Thoracic aorta (tissue), 2 donors: ENCODE measurements around the gene C1QTNF7. TPM values are rescaled to one million over a fixed set of nuclear protein-coding genes. Genes with fewer than 3 reads are reported as not detected.

ENCODE experiments used
- ATAC-seq: fragments of 150-250 bp; one replicate; pipeline ENCODE4 v1.8.0; 2017; ENCODE audit warnings: low read depth; ENCODE audit not compliant: insufficient number of reproducible peaks, low FRiP score
- DNase-seq: peaks from one replicate; pipeline ENCODE4 v3.0.0-alpha.2; 2020; ENCODE audit warnings: low spot score
- H3K27ac ChIP-seq, 2 donors: fragments of 200-600 bp; sonication (generic); 1 replicate in 1 of 2; 2 replicates in 1 of 2; pipeline ENCODE4 v1.5.1; 2016; ENCODE audit warnings: mild to moderate bottlenecking in 2 of 2, moderate library complexity in 2 of 2
- H3K27me3 ChIP-seq: fragments of 200-600 bp; sonication (generic); replicated peaks from 2 replicates; pipeline ENCODE4 v1.6.0; 2016; ENCODE audit warnings: mild to moderate bottlenecking; ENCODE audit not compliant: insufficient read depth
- H3K36me3 ChIP-seq: fragments of 200-600 bp; sonication (generic); one replicate; pipeline ENCODE4 v1.5.1; 2016
- H3K4me1 ChIP-seq, 2 donors: fragments of 200-600 bp; sonication (generic); 1 replicate in 1 of 2; 2 replicates in 1 of 2; pipeline versions ENCODE4 v1.5.1 to v1.6.0; 2016; ENCODE audit warnings: low read depth in 2 of 2, mild to moderate bottlenecking in 1 of 2; ENCODE audit not compliant: control insufficient read depth in 1 of 2
- H3K4me3 ChIP-seq: fragments of 200-600 bp; sonication (generic); 2 replicates; pipeline ENCODE4 v1.5.1; 2016; ENCODE audit warnings: mild to moderate bottlenecking
- H3K9me3 ChIP-seq: fragments of 200-600 bp; sonication (generic); 2 replicates; pipeline ENCODE4 v1.5.1; 2016
- CTCF ChIP-seq: fragments of 200-600 bp; sonication (generic); IDR thresholded peaks from one replicate; pipeline ENCODE4 v1.5.1; 2019; ENCODE audit warnings: antibody characterized with exemption
- total RNA-seq, 2 donors: library from RNA; depleted of rRNA; stranded (reverse); fragments of >200 nt; gene quantifications; one replicate each; pipeline versions ENCODE4 v1.1.0 to v1.2.3, GENCODE V29; 2016

Gene C1QTNF7
- total RNA-seq, 2 donors from 2014 or later: 18.2 to 24.0 TPM

- Histone ChIP-seq H3K27ac (no peak overlapping the region), H3K4me3 (no peak overlapping the region), H3K27me3 (no peaks in the 10 kb centered on the region), H3K9me3 (no peaks in the 10 kb centered on the region), H3K36me3 (no peaks in the 10 kb centered on the region), H3K4me1 (peaks cover 0 to 16% of the 10 kb centered on the region in 2 donors)
- DNase-seq (no peak), ATAC-seq (no peak)
- no peak for TF ChIP-seq CTCF
These were observed 38.8 kb downstream of the C1QTNF7 start for GRCh38 chr4:15466596-15466995.

- no peaks in the 10 kb centered on the region for H3K9me3 ChIP-seq
- H3K4me3 ChIP-seq: peak within 1 kb of the TSS; percentile 86
- H3K27ac ChIP-seq: peak within 1 kb of the TSS; percentile 41 to 47
- no peaks in the 10 kb centered on the region for H3K27me3 ChIP-seq
- ATAC-seq: peak; percentile 80
- peaks cover 0 to 37% of the 10 kb centered on the region in 2 donors for H3K4me1 ChIP-seq
- no peak for TF ChIP-seq CTCF
- no peaks in the 10 kb centered on the region for H3K36me3 ChIP-seq
- DNase-seq: no peak
These were observed 41.7 kb downstream of the C1QTNF7 start, which contains the start of gene CC2D2A for GRCh38 chr4:15469402-15470127. TSS of gene CC2D2A (plus strand) at chr4:15469882. CDS start at chr4:15475933, 6,051 bp downstream.

GRCh38 chr4:15470128-15470475 lies 42.3 kb downstream of the C1QTNF7 start:
- peaks cover 0 to 37% of the 10 kb centered on the region in 2 donors for H3K4me1 ChIP-seq
- no peak for DNase-seq
- no peak for ATAC-seq
- H3K27ac ChIP-seq: peak overlapping the region; percentile 41 to 47
- H3K9me3 ChIP-seq: no peaks in the 10 kb centered on the region
- H3K4me3 ChIP-seq: peak overlapping the region; percentile 86
- H3K36me3 ChIP-seq: no peaks in the 10 kb centered on the region
- no peaks in the 10 kb centered on the region for H3K27me3 ChIP-seq
- TF ChIP-seq CTCF: no peak

- DNase-seq: no peak
- no peak for ATAC-seq
- H3K9me3 ChIP-seq: no peaks in the 10 kb centered on the region
- H3K36me3 ChIP-seq: peaks cover 5% of the 10 kb centered on the region
- TF ChIP-seq CTCF: no peak
- H3K27me3 ChIP-seq: no peaks in the 10 kb centered on the region
- no peak overlapping the region for H3K27ac ChIP-seq
- peaks cover 0 to 41% of the 10 kb centered on the region in 2 donors for H3K4me1 ChIP-seq
- H3K4me3 ChIP-seq: no peak overlapping the region
These were observed 48.6 kb downstream of the C1QTNF7 start for GRCh38 chr4:15476396-15476795.

GRCh38 chr4:15478724-15479088 lies 50.9 kb downstream of the C1QTNF7 start:
- H3K9me3 ChIP-seq: no peaks in the 10 kb centered on the region
- H3K4me1 ChIP-seq: peaks cover 0 to 18% of the 10 kb centered on the region in 2 donors
- H3K27ac ChIP-seq: no peak overlapping the region
- H3K4me3 ChIP-seq: no peak overlapping the region
- TF ChIP-seq CTCF: no peak
- no peaks in the 10 kb centered on the region for H3K27me3 ChIP-seq
- ATAC-seq (no peak), DNase-seq (no peak)
- H3K36me3 ChIP-seq: peaks cover 5% of the 10 kb centered on the region
